Measurements from ENCODE around the gene OR52A5.
"Not testable (repeated sequence)": the region's sequence is repeated elsewhere in the genome, so short reads cannot be mapped to it uniquely, and the experiment has no call there.

- TF ChIP-seq CTCF (IDR thresholded peaks at IDR 0.05 in 8 of 11, conservative IDR thresholded peaks at IDR 0.05 in 3 of 11); POLR2AphosphoS5 (IDR thresholded peaks at IDR 0.05): not testable (repeated sequence)
Observed at GRCh38 chr11:5165898-5166297, 27.7 kb upstream of the OR52A5 start.

Data from spleen (tissue), 7 donors.